ENCODE results near the gene PARP8. TPM values are rescaled to one million over a fixed set of nuclear protein-coding genes. Genes with fewer than 3 reads are reported as not detected.

Gene PARP8
- total and polyA plus RNA-seq, 2 of the 4 experiments (the other 2 are of a cell fraction), result 6.9 to 8.2 TPM

DNA sequence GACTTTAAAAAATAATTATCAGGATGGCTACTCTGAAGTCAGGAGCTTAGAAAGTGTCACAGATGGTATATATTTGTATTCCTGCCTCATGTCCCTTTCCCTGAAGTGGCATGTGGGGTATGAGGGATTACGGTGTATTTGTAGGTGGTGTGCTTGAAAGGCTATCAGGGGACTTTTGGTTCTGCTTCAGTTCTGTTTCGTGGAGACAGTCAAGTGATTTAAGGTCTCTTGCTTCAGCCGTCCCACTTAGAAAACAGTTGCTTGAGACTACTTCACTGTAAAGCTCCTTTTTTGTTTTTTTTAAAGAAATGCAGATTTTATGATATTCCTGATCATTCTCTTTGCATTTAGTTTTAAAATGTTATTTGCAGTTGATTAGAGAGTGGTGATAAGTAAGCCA is 18.3 kb downstream of the PARP8 start:
- no peak for DNase-seq
- Histone ChIP-seq H3K79me1 (ENCODE audit: low read depth in 1 of 2, low read length in 2 of 2) (peaks cover 0 to 10% of the 10 kb centered on the region in 2 experiments; a peak in 2 of 4 replicates), H3K18ac (ENCODE audit: low read depth, low read length) (no peak overlapping the region), H4K91ac (ENCODE audit: insufficient read depth, low read depth, low read length) (no peak overlapping the region), H2BK5ac (ENCODE audit: low read depth, low read length, poor library complexity, severe bottlenecking) (no peak overlapping the region), H3K27me3 (ENCODE audit: control insufficient read depth, insufficient read depth, low read length) (no peaks in the 10 kb centered on the region), H3K4me3 (ENCODE audit: insufficient read depth, low read depth, low read length) (no peak overlapping the region), H3K9me1 (ENCODE audit: insufficient read depth, low read length) (no peaks in the 10 kb centered on the region), H4K8ac (ENCODE audit: low read depth in 2 of 2, low read length in 2 of 2) (no peak overlapping the region), H4K20me1 (ENCODE audit: insufficient read depth, low read length) (no peaks in the 10 kb centered on the region; the same call in 1 of the 2 replicates), H2AK9ac (replicated peaks; ENCODE audit: low read depth, low read length, poor library complexity) (no peak overlapping the region), H3K9ac (ENCODE audit: low read depth, low read length) (no peak overlapping the region), H2AK5ac (ENCODE audit: low read depth, low read length) (no peak overlapping the region), H3K36me3 (ENCODE audit: control insufficient read depth, insufficient read depth, low read length) (no peaks in the 10 kb centered on the region), H4K5ac (ENCODE audit: low read depth, low read length) (no peak overlapping the region), H3K4ac (ENCODE audit: low read depth, low read length) (no peak overlapping the region), H3K27ac (ENCODE audit: insufficient read depth, low read length) (no peak overlapping the region), H3K9me3 (ENCODE audit: control insufficient read depth, insufficient read depth, low read length) (no peaks in the 10 kb centered on the region), H3K4me2 (ENCODE audit: low read depth, low read length) (no peak overlapping the region), H3K23ac (ENCODE audit: low read depth, low read length) (no peak overlapping the region), H2BK120ac (ENCODE audit: low read depth, low read length) (no peak overlapping the region), H3K14ac (replicated peaks; ENCODE audit: low read depth, low read length) (no peak overlapping the region), H2BK15ac (ENCODE audit: low read depth, low read length) (no peak overlapping the region), H3K56ac (ENCODE audit: extremely low read depth, insufficient read depth, low read length) (no peak overlapping the region), H2BK20ac (ENCODE audit: low read depth, low read length) (no peak overlapping the region), H3K4me1 (ENCODE audit: control insufficient read depth, insufficient read depth, low read length) (no peaks in the 10 kb centered on the region), H2AFZ (replicated peaks; ENCODE audit: low read length, poor library complexity) (no peak overlapping the region)
- ChIA-PET CTCF (interaction anchor here (1.2 kb wide), 1 partner anchor 53 kb away, joined by 3 read pairs; no protein-coding TSS in a partner anchor), POLR2A (ENCODE audit: unreplicated experiment) (no interaction called here)
- intact Hi-C loops (cut with micrococcal nuclease), result no loop called here
- in situ Hi-C loops (cut with MboI; ENCODE audit: low sequenced_read_pairs), result no loop called here
- ATAC-seq (ENCODE audit: low read depth), result no peak
- BruUV-seq (replicated peaks), result no TSS peak
- TF ChIP-seq, protein P1, sequence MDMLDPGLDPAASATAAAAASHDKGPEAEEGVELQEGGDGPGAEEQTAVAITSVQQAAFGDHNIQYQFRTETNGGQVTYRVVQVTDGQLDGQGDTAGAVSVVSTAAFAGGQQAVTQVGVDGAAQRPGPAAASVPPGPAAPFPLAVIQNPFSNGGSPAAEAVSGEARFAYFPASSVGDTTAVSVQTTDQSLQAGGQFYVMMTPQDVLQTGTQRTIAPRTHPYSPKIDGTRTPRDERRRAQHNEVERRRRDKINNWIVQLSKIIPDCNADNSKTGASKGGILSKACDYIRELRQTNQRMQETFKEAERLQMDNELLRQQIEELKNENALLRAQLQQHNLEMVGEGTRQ (IDR thresholded peaks at IDR 0.05; ENCODE audit: low read depth, low read length), result no peak
- TF ChIP-seq RAD21 (IDR thresholded peaks at IDR 0.05; ENCODE audit: low read length) (no peak), FOS (IDR thresholded peaks at IDR 0.05; ENCODE audit: low read depth, low read length) (no peak), MXI1 (IDR thresholded peaks at IDR 0.05; ENCODE audit: borderline replicate concordance, low read depth, low read length) (no peak), CEBPB (IDR thresholded peaks at IDR 0.05; ENCODE audit: low read depth, low read length) (no peak), POLR2A (IDR thresholded peaks at IDR 0.05; ENCODE audit: low read depth, low read length) (no peak), NFE2L2 (IDR thresholded peaks at IDR 0.05; ENCODE audit: low read depth, low read length) (no peak), RCOR1 (IDR thresholded peaks at IDR 0.05; ENCODE audit: insufficient replicate concordance, low read length) (no peak), SMC3 (IDR thresholded peaks at IDR 0.05; ENCODE audit: low read depth, low read length) (no peak), BHLHE40 (IDR thresholded peaks at IDR 0.05; ENCODE audit: low read depth, low read length) (no peak), CHD1 (IDR thresholded peaks at IDR 0.05; ENCODE audit: low read depth, low read length) (no peak), RFX5 (IDR thresholded peaks at IDR 0.05; ENCODE audit: low read depth, low read length) (no peak), MAFK (IDR thresholded peaks at IDR 0.05; ENCODE audit: low read depth, low read length) (no peak), MAZ (IDR thresholded peaks at IDR 0.05; ENCODE audit: borderline replicate concordance, low read depth, low read length) (no peak)
- TF ChIP-seq, protein P2, sequence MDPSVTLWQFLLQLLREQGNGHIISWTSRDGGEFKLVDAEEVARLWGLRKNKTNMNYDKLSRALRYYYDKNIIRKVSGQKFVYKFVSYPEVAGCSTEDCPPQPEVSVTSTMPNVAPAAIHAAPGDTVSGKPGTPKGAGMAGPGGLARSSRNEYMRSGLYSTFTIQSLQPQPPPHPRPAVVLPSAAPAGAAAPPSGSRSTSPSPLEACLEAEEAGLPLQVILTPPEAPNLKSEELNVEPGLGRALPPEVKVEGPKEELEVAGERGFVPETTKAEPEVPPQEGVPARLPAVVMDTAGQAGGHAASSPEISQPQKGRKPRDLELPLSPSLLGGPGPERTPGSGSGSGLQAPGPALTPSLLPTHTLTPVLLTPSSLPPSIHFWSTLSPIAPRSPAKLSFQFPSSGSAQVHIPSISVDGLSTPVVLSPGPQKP (IDR thresholded peaks at IDR 0.05; ENCODE audit: borderline replicate concordance, low read depth, low read length), result no peak
- TF ChIP-seq, protein P3, sequence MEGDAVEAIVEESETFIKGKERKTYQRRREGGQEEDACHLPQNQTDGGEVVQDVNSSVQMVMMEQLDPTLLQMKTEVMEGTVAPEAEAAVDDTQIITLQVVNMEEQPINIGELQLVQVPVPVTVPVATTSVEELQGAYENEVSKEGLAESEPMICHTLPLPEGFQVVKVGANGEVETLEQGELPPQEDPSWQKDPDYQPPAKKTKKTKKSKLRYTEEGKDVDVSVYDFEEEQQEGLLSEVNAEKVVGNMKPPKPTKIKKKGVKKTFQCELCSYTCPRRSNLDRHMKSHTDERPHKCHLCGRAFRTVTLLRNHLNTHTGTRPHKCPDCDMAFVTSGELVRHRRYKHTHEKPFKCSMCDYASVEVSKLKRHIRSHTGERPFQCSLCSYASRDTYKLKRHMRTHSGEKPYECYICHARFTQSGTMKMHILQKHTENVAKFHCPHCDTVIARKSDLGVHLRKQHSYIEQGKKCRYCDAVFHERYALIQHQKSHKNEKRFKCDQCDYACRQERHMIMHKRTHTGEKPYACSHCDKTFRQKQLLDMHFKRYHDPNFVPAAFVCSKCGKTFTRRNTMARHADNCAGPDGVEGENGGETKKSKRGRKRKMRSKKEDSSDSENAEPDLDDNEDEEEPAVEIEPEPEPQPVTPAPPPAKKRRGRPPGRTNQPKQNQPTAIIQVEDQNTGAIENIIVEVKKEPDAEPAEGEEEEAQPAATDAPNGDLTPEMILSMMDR (conservative IDR thresholded peaks at IDR 0.05; ENCODE audit: low read depth, low read length), result no peak
- 80% methylated on average over 1 of the region's 3 CpGs; no CpG with 5 or more reads in 1 of the 2 experiments for WGBS, 2 experiments (ENCODE audit: extremely low coverage in 2 of 2, insufficient read length in 1 of 2)
- dilution Hi-C loops (cut with HindIII; ENCODE audit: low sequenced_read_pairs, unreplicated experiment), result no loop called here

All from IMR-90 (cell line).